ENCODE results near the gene PAQR3.

Gene PAQR3

DNA sequence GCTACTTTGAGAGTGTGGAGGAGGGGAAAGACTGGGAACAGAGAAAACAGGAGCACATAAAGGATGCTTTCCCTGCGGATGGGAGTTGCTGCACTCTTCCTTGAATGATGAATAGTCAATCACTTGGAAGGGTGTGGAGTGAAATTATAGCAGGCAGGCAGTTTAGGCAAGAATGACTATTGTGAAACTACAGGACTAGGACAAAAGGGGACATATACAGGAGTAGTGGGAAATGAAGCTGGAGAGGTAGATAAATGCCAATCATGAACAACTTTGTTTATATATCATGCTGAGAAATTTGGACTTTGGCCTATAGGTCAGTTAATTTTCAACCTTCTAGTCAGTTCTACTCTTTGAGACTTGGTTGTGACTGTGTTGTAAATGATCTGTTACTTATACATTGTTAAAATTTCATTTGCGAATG, 76.9 kb downstream of the PAQR3 start:
- no peak for DNase-seq (ENCODE audit: low read depth in 2 of 2)

Data from activated CD8-positive, alpha-beta memory T cell treated with anti-CD3 and anti-CD28 coated beads for 4 hours (primary cell).